Spleen (tissue), 11 donors: ENCODE measurements around the gene PKP2. TPM values are rescaled to one million over a fixed set of nuclear protein-coding genes. Genes with fewer than 3 reads are reported as not detected.

Experiments
- DNase-seq: peaks from one replicate; pipeline ENCODE4 v3.0.0-alpha.2; 2020
- H3K27ac ChIP-seq, 8 donors: fragments of 200-600 bp; sonication (generic) in 7 of 8; 1 replicate in 4 of 8; 2 replicates in 4 of 8; pipeline versions ENCODE4 v1.5.0 to v1.8.0; 2016 to 2021; ENCODE audit warnings: inconsistent platforms in 4 of 8, mild to moderate bottlenecking in 4 of 8, moderate library complexity in 1 of 8
- H3K27me3 ChIP-seq, 7 donors: fragments of 200-600 bp; sonication (generic) in 6 of 7; replicated peaks in 1 of 7; 1 replicate in 4 of 7; 2 replicates in 3 of 7; pipeline versions ENCODE4 v1.5.0 to v1.8.0; 2016 to 2021; ENCODE audit warnings: inconsistent platforms in 3 of 7, mild to moderate bottlenecking in 1 of 7
- H3K36me3 ChIP-seq, 6 donors: fragments of 200-600 bp; sonication (generic) in 5 of 6; 1 replicate in 4 of 6; 2 replicates in 2 of 6; pipeline versions ENCODE4 v1.5.0 to v1.8.0; 2016 to 2021; ENCODE audit warnings: inconsistent platforms in 2 of 6
- H3K4me1 ChIP-seq, 6 donors: fragments of 200-600 bp; sonication (generic) in 5 of 6; 1 replicate in 3 of 6; 2 replicates in 3 of 6; pipeline versions ENCODE4 v1.5.0 to v1.8.0; 2016 to 2021; ENCODE audit warnings: inconsistent platforms in 3 of 6
- H3K4me3 ChIP-seq, 8 donors: fragments of 200-600 bp; sonication (generic) in 7 of 8; 1 replicate in 4 of 8; 2 replicates in 4 of 8; pipeline versions ENCODE4 v1.5.0 to v1.8.0; 2016 to 2021; ENCODE audit warnings: inconsistent platforms in 4 of 8, mild to moderate bottlenecking in 4 of 8, moderate library complexity in 2 of 8
- H3K9me3 ChIP-seq, 8 donors: fragments of 200-600 bp; sonication (generic) in 7 of 8; 1 replicate in 4 of 8; 2 replicates in 4 of 8; pipeline versions ENCODE4 v1.5.0 to v1.8.0; 2016 to 2021; ENCODE audit warnings: inconsistent platforms in 4 of 8
- POLR2A ChIP-seq, 3 donors: fragments of 450-650 bp; IDR thresholded peaks; one replicate each; pipeline ENCODE4 v1.5.1; 2017; ENCODE audit warnings: antibody characterized with exemption in 3 of 3, mild to moderate bottlenecking in 1 of 3
- POLR2AphosphoS5 ChIP-seq, 3 donors: sonication (generic); formaldehyde crosslinking; IDR thresholded peaks; one replicate each; pipeline ENCODE4 v1.5.1; 2017; ENCODE audit warnings: antibody characterized with exemption in 3 of 3
- WGBS, 5 donors: extraction: QIAGEN DNeasy Blood & Tissue Kit in 3 of 5; methylation state at CpG; one replicate each; pipeline versions ENCODE4 v1.1.5 to v1.1.7; 2013 to 2018; 5-methylcytosine and 5-hydroxymethylcytosine counted together
- intact Hi-C: fragments of 100-400 bp; cut with DNase I; formaldehyde crosslinking; loops from one replicate; pipeline ENCODE4 v1.15.0; 2023; ENCODE audit warnings: low total_unique reads
- polyA plus RNA-seq, 3 donors: library from polyadenylated mRNA; stranded (reverse); fragments of 200-250 nt; gene quantifications; one replicate each; pipeline ENCODE4 v1.2.1, GENCODE V29; 2013
- total RNA-seq, 7 donors: library from RNA; depleted of rRNA in 3 of 7; stranded (reverse); fragments of >200 nt in 3 of 7; fragmentation: NEBNext Ultra II Directional in 4 of 7; extraction: Animal tissue kit (Norgen Biotek cat#: 25700) in 4 of 7; gene quantifications; one replicate each; pipeline versions ENCODE4 v1.1.0 to v1.2.1, GENCODE V29; 2016 to 2021
- TF ChIP-seq, protein P1 (sequence below), 11 experiments: fragments of 200-600 bp in 7 of 11; fragments of 450-650 bp in 4 of 11; sonication (generic) in 4 of 11; IDR thresholded peaks in 8 of 11; conservative IDR thresholded peaks in 3 of 11; 1 replicate in 7 of 11; 2 replicates in 4 of 11; pipeline versions ENCODE4 v1.4.0 to v1.8.0; 2016 to 2021; ENCODE audit warnings: antibody characterized with exemption in 11 of 11, inconsistent platforms in 4 of 11, mild to moderate bottlenecking in 1 of 11
- donor health status: healthy with polysubstance abuse.
- donor health status: DM: no; HTN: no; CAD: no; lungs with moderate emphysema.
- donor health status: DM: no; HTN: no; CAD: no.
- donor health status: Bipolar disorder and iron deficiency.
- donor health status: healthy.
- donor health status: DM: no; HTN: no; CAD: no.
- donor health status: DM: yes; HTN: yes; CAD: no.

PKP2 gene
- total and polyA plus RNA-seq, 10 donors, result 1.5 to 10.8 (median 3.3) TPM

DNA sequence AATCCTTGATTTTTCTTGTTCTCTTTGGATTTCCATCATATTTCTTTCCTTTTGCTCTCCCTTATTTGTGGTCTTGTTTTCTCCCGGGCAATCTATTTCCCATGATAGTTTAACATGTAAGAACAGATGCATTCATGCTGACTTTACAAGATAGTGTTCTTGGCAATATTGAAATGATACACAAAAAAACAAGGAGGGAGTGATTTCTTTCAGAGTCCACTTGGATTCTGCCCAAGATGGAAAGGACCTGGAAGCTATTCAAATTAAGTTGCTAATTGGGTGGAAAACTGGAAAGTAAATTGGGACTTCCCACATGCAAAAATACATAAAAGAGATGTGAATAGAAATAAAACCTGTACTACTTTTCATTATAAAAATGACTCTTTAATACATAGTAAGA, 126.4 kb downstream of the PKP2 start:
- 64 to 81% (median 78%) methylated on average over 1 of the region's 1 CpG for WGBS, 5 donors
- intact Hi-C loops, result no loop called here
- no peak for DNase-seq

DNA sequence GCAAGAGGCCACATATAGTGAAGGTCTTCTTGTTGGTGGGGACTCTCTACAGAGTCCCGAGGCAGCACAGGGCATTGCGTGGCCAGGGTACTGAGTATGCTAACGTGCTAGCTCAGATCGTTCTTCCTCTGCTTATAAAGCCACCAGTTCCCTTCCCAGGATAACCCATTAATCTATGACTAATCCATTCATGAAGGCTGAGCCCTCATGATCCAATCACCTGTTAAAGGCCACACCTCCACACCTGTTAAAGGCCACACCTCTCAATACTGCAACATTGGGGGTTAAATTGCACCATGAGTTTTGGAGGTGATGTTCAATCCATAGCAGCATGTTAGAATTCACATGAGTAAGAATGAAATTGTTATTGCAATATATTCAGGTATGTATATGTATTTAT, 128.1 kb downstream of the PKP2 start:
- Histone ChIP-seq H3K27me3 (peaks cover 0 to 19% (median 0%) of the 10 kb centered on the region in 7 donors), H3K4me1 (no peaks in the 10 kb centered on the region), H3K9me3 (no peaks in the 10 kb centered on the region), H3K27ac (no peak overlapping the region), H3K4me3 (no peak overlapping the region), H3K36me3 (no peaks in the 10 kb centered on the region)
- intact Hi-C loops, result loop anchor here (10.0 kb wide), 1 partner anchor 146 kb away; no protein-coding TSS in a partner anchor
- no peak for DNase-seq
- WGBS, 5 donors, result 67 to 83% (median 68%) methylated on average over 4 of the region's 4 CpGs
- TF ChIP-seq POLR2AphosphoS5 (IDR thresholded peaks at IDR 0.05) (no peak), POLR2A (IDR thresholded peaks at IDR 0.05) (no peak)
- TF ChIP-seq, protein P1, sequence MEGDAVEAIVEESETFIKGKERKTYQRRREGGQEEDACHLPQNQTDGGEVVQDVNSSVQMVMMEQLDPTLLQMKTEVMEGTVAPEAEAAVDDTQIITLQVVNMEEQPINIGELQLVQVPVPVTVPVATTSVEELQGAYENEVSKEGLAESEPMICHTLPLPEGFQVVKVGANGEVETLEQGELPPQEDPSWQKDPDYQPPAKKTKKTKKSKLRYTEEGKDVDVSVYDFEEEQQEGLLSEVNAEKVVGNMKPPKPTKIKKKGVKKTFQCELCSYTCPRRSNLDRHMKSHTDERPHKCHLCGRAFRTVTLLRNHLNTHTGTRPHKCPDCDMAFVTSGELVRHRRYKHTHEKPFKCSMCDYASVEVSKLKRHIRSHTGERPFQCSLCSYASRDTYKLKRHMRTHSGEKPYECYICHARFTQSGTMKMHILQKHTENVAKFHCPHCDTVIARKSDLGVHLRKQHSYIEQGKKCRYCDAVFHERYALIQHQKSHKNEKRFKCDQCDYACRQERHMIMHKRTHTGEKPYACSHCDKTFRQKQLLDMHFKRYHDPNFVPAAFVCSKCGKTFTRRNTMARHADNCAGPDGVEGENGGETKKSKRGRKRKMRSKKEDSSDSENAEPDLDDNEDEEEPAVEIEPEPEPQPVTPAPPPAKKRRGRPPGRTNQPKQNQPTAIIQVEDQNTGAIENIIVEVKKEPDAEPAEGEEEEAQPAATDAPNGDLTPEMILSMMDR (IDR thresholded peaks at IDR 0.05 in 8 of 11, conservative IDR thresholded peaks at IDR 0.05 in 3 of 11), result no peak

More for the DNA sequence above, 126.4 kb downstream of the PKP2 start:
- no peaks in the 10 kb centered on the region for H3K9me3 ChIP-seq
- H3K36me3 ChIP-seq, result no peaks in the 10 kb centered on the region
- peaks cover 0 to 33% (median 0%) of the 10 kb centered on the region in 7 donors for H3K27me3 ChIP-seq
- H3K4me1 ChIP-seq, result no peaks in the 10 kb centered on the region
- no peak overlapping the region for H3K27ac ChIP-seq
- TF ChIP-seq, protein P1 (IDR thresholded peaks at IDR 0.05 in 8 of 11, conservative IDR thresholded peaks at IDR 0.05 in 3 of 11), result no peak
- TF ChIP-seq POLR2A (IDR thresholded peaks at IDR 0.05) (no peak), POLR2AphosphoS5 (IDR thresholded peaks at IDR 0.05) (no peak)
- no peak overlapping the region for H3K4me3 ChIP-seq

DNA sequence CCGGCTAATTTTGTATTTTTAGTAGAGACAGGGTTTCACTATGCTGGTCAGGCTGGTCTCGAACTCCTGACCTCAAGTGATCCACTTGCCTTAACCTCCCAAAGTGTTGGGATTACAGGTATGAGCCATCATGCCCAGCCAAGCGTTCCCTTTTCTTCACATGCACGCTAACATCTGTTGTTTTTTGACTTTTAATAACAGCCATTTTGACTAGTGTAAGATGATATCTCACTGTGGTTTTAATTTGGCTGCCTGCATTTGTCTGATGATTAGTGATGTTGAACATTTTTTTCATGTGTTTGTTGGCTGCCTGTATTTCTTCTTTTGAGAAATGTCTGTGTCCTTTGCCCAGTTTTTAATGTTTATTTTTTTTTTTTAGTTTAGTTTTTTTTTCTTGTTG, 130.7 kb downstream of the PKP2 start:
- H3K9me3 ChIP-seq, result no peaks in the 10 kb centered on the region
- TF ChIP-seq, protein P1 (IDR thresholded peaks at IDR 0.05 in 8 of 11, conservative IDR thresholded peaks at IDR 0.05 in 3 of 11), result no peak
- TF ChIP-seq POLR2A (IDR thresholded peaks at IDR 0.05), result no peak
- H3K4me3 ChIP-seq, result no peak overlapping the region
- H3K36me3 ChIP-seq, result no peaks in the 10 kb centered on the region
- DNase-seq, result no peak
- 69 to 83% (median 79%) methylated on average over 4 of the region's 4 CpGs for WGBS, 5 donors
- H3K27me3 ChIP-seq, result peaks cover 0 to 9% (median 0%) of the 10 kb centered on the region in 7 donors
- H3K4me1 ChIP-seq, result peaks cover 0 to 12% (median 9%) of the 10 kb centered on the region in 6 donors
- H3K27ac ChIP-seq, result no peak overlapping the region
- intact Hi-C loops, result loop anchor here (10.0 kb wide), 1 partner anchor 149 kb away; no protein-coding TSS in a partner anchor

DNA sequence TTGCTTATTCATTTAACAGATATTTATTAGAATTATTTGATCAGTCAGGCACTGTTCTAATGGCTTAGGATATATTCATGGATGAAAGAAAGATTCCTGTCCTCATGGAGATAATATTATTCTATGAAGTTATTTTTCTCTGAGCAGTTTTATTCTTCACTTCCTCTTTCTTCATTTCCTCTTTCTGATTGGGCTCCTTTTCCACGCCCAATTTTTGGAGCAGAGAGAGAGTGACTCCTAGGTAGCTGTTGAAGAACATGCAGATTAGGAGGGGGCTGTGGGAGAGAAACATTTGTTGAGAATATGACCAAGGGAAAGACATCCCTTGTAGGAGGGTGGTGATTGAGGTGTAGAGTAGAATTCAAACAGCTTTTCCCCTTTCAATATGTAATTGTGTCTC, 134.9 kb downstream of the PKP2 start:
- Histone ChIP-seq H3K4me3 (no peak overlapping the region), H3K36me3 (no peaks in the 10 kb centered on the region), H3K27ac (no peak overlapping the region), H3K9me3 (no peaks in the 10 kb centered on the region), H3K4me1 (peaks cover 0 to 12% (median 9%) of the 10 kb centered on the region in 6 donors), H3K27me3 (no peaks in the 10 kb centered on the region)
- 5 to 24% (median 19%) methylated on average over 1 of the region's 1 CpG for WGBS, 5 donors
- TF ChIP-seq, protein P1 (IDR thresholded peaks at IDR 0.05 in 8 of 11, conservative IDR thresholded peaks at IDR 0.05 in 3 of 11), result no peak
- TF ChIP-seq POLR2AphosphoS5 (IDR thresholded peaks at IDR 0.05) (no peak), POLR2A (IDR thresholded peaks at IDR 0.05) (no peak)
- no peak for DNase-seq
- intact Hi-C loops, result loop anchor here (10.0 kb wide), 1 partner anchor 153 kb away; no protein-coding TSS in a partner anchor
